ENCODE measurements around the gene NT5DC3.

The NT5DC3 gene

GRCh38 chr12:103875666-103876065 lies 34.6 kb upstream of the NT5DC3 start:
- no peak for DNase-seq (ENCODE audit: low read depth)
- TF ChIP-seq, protein P1, sequence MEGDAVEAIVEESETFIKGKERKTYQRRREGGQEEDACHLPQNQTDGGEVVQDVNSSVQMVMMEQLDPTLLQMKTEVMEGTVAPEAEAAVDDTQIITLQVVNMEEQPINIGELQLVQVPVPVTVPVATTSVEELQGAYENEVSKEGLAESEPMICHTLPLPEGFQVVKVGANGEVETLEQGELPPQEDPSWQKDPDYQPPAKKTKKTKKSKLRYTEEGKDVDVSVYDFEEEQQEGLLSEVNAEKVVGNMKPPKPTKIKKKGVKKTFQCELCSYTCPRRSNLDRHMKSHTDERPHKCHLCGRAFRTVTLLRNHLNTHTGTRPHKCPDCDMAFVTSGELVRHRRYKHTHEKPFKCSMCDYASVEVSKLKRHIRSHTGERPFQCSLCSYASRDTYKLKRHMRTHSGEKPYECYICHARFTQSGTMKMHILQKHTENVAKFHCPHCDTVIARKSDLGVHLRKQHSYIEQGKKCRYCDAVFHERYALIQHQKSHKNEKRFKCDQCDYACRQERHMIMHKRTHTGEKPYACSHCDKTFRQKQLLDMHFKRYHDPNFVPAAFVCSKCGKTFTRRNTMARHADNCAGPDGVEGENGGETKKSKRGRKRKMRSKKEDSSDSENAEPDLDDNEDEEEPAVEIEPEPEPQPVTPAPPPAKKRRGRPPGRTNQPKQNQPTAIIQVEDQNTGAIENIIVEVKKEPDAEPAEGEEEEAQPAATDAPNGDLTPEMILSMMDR (IDR thresholded peaks at IDR 0.05; ENCODE audit: insufficient read depth, low read depth, low read length, missing control alignments) = no peak
- H3K4me3 ChIP-seq (ENCODE audit: low read depth, low read length) = no peak overlapping the region

- DNase-seq (ENCODE audit: low read depth) = no peak
- H3K4me3 ChIP-seq (ENCODE audit: low read depth, low read length) = no peak overlapping the region
- TF ChIP-seq, protein P1 (IDR thresholded peaks at IDR 0.05; ENCODE audit: insufficient read depth, low read depth, low read length, missing control alignments) = no peak
Observed at GRCh38 chr12:103868215-103868614, 27.2 kb upstream of the NT5DC3 start.

GRCh38 chr12:103865151-103865730 lies 24.2 kb upstream of the NT5DC3 start:
- no peak overlapping the region for H3K4me3 ChIP-seq (ENCODE audit: low read depth, low read length)
- TF ChIP-seq, protein P1 (IDR thresholded peaks at IDR 0.05; ENCODE audit: insufficient read depth, low read depth, low read length, missing control alignments) = no peak
- no peak for DNase-seq (ENCODE audit: low read depth)

GRCh38 chr12:103864710-103865109 lies 23.7 kb upstream of the NT5DC3 start:
- H3K4me3 ChIP-seq (ENCODE audit: low read depth, low read length) = no peak overlapping the region
- TF ChIP-seq, protein P1 (IDR thresholded peaks at IDR 0.05; ENCODE audit: insufficient read depth, low read depth, low read length, missing control alignments) = no peak
- DNase-seq (ENCODE audit: low read depth) = no peak

DNA sequence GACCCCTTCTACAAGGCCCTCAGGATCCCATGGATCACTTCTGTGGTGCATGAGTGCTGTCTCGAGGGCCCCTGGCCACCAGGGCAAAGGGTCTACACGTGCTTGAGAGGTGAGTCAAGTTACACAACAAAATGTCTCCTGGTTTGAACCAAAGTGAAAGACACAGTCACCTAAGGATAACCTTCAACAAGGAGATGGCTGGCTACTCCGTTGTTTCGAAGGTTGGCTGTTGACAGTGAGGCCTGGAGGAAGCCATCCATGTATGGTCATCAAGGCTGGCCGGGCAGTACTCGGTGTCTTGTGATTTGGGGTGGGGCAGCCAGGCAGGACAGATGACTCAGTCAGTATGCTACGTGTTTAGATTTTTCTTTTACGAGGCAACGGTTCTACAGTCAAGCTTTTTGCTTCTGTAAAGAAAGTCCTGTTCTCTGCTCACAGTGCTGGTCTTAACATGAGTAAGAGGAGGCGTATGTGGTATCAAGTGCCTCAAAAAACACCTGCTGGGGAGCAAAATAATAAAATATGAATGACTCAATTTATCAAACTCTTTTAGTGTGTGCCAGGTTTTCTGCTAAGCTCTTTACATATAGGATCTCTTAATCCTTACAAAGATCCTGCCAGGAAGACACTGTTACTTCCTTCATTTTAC lies 18.0 kb upstream of the NT5DC3 start:
- no peak overlapping the region for H3K4me3 ChIP-seq (ENCODE audit: low read depth, low read length)
- DNase-seq (ENCODE audit: low read depth) = no peak

DNA sequence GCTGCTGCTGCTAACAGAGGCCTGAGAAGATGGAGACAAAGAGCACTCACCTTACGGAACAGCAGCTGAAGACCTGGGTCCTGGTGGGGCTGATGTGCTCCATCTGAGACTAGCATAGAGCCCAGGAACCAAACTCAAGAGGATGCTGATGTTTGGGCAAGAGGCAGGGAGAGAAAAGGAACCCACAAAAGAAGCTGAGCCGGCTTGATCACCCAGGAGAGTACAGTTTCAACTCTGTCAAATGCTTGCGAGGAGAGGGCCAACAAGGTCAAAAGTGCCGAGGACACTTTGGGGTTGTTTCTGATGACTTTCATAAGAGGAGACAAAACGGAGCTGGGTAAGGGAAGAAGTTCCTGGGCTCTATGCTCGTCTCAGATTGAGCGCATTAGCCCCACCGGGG lies 17.3 kb upstream of the NT5DC3 start:
- DNase-seq (ENCODE audit: low read depth) = no peak
- TF ChIP-seq, protein P1 (IDR thresholded peaks at IDR 0.05; ENCODE audit: insufficient read depth, low read depth, low read length, missing control alignments) = no peak
- H3K4me3 ChIP-seq (ENCODE audit: low read depth, low read length) = no peak overlapping the region

More for the DNA sequence above, 18.0 kb upstream of the NT5DC3 start:
- TF ChIP-seq, protein P1 (IDR thresholded peaks at IDR 0.05; ENCODE audit: insufficient read depth, low read depth, low read length, missing control alignments) = no peak

- TF ChIP-seq, protein P1 (IDR thresholded peaks at IDR 0.05; ENCODE audit: insufficient read depth, low read depth, low read length, missing control alignments) = no peak
- H3K4me3 ChIP-seq (ENCODE audit: low read depth, low read length) = no peak overlapping the region
- DNase-seq (ENCODE audit: low read depth) = no peak
Observed at GRCh38 chr12:103857164-103857563, 16.1 kb upstream of the NT5DC3 start.

All from GM12865 (cell line).